Anterior cingulate cortex (tissue), 58 donors: ENCODE results near the gene WWC2.
"Not testable (repeated sequence)": the region's sequence is repeated elsewhere in the genome, so short reads cannot be mapped to it uniquely, and the experiment has no call there.

Source experiments
- DNase-seq, 58 donors: peaks; one replicate each; lab custom pipeline; 2025; lab: John Stamatoyannopoulos, UW

WWC2 gene

GRCh38 chr4:183321516-183321915 lies 222.5 kb downstream of the WWC2 start:
- no peak for DNase-seq

GRCh38 chr4:183322326-183322725 lies 223.3 kb downstream of the WWC2 start, which contains the start of gene CLDN24:
TSS of gene CLDN24 (minus strand) at chr4:183322426. CDS start at chr4:183322426, 0 bp downstream.
- DNase-seq: no peak

GRCh38 chr4:183323295-183323694 lies 224.2 kb downstream of the WWC2 start:
- DNase-seq: no peak

GRCh38 chr4:183324056-183324455 lies 225.0 kb downstream of the WWC2 start:
- not testable (repeated sequence) for DNase-seq

GRCh38 chr4:183324619-183325018 lies 225.6 kb downstream of the WWC2 start:
- no peak for DNase-seq

GRCh38 chr4:183326387-183326786 lies 227.3 kb downstream of the WWC2 start:
- not testable (repeated sequence) for DNase-seq

- no peak for DNase-seq
Observed at GRCh38 chr4:183326853-183327252, 227.8 kb downstream of the WWC2 start.

- DNase-seq: no peak
Observed at GRCh38 chr4:183327827-183328226, 228.8 kb downstream of the WWC2 start.

GRCh38 chr4:183328832-183329231 lies 229.8 kb downstream of the WWC2 start:
- peak in 2 of 58 donors; percentile 9 to 37 for DNase-seq

- no peak for DNase-seq
Observed at GRCh38 chr4:183329244-183329643, 230.2 kb downstream of the WWC2 start.

- DNase-seq: no peak
Observed at GRCh38 chr4:183329954-183330742, 231.1 kb downstream of the WWC2 start.

GRCh38 chr4:183330841-183331240 lies 231.8 kb downstream of the WWC2 start:
- no peak for DNase-seq

- peak in 6 of 58 donors; percentile 6 to 27 (median 14) for DNase-seq
Observed at GRCh38 chr4:183332447-183332846, 233.4 kb downstream of the WWC2 start.

GRCh38 chr4:183333202-183333601 lies 234.1 kb downstream of the WWC2 start:
- no peak for DNase-seq

- no peak for DNase-seq
Observed at GRCh38 chr4:183333983-183334382, 234.9 kb downstream of the WWC2 start.

GRCh38 chr4:183335369-183335940 lies 236.4 kb downstream of the WWC2 start:
- no peak for DNase-seq

- no peak for DNase-seq
Observed at GRCh38 chr4:183337349-183337748, 238.3 kb downstream of the WWC2 start.

GRCh38 chr4:183337833-183338232 lies 238.8 kb downstream of the WWC2 start:
- DNase-seq: no peak

GRCh38 chr4:183342541-183343533 lies 243.8 kb downstream of the WWC2 start:
- DNase-seq: no peak

GRCh38 chr4:183343730-183344129 lies 244.7 kb downstream of the WWC2 start:
- DNase-seq: no peak
